HepG2 (cell line): Measurements from ENCODE around the gene NDEL1.

Experiments
- GTF2F1 ChIP-seq: fragments of 150-350 bp; IDR thresholded peaks from 2 replicates; pipeline ENCODE4 v1.6.1; 2014; ENCODE audit warnings: low read length
- IKZF1 ChIP-seq: fragments of 450-650 bp; IDR thresholded peaks from 2 replicates; pipeline ENCODE4 v1.7.1; 2016
- NCOA1 ChIP-seq: sonication (generic); formaldehyde crosslinking; IDR thresholded peaks from 2 replicates; pipeline ENCODE4 v1.9.0; 2021; ENCODE audit warnings: missing genetic modification reagents
- POLR2A ChIP-seq, 2 experiments: IDR thresholded peaks; 2 replicates each; pipeline ENCODE4 v1.6.1; 2011; ENCODE audit warnings: low read depth in 2 of 2, low read length in 2 of 2, mild to moderate bottlenecking in 1 of 2, moderate library complexity in 1 of 2; ENCODE audit not compliant: insufficient read depth in 1 of 2
- POLR2AphosphoS5 ChIP-seq: IDR thresholded peaks from 2 replicates; pipeline ENCODE4 v1.6.1; 2012; ENCODE audit warnings: low read depth, low read length
- PTBP1 ChIP-seq: fragments of 200-400 bp; formaldehyde crosslinking; IDR thresholded peaks from 2 replicates; pipeline ENCODE4 v1.6.1; 2018; ENCODE audit warnings: low read length, low read depth; ENCODE audit not compliant: poor library complexity, severe bottlenecking
- ZKSCAN5 ChIP-seq: sonication (generic); formaldehyde crosslinking; IDR thresholded peaks from 2 replicates; pipeline ENCODE4 v1.5.1; 2020; ENCODE audit warnings: mild to moderate bottlenecking, missing genetic modification reagents
- TF ChIP-seq, protein P1 (sequence below): IDR thresholded peaks from 2 replicates; pipeline ENCODE4 v1.6.1; 2016
- TF ChIP-seq, protein P2 (sequence below): sonication (generic); formaldehyde crosslinking; IDR thresholded peaks from 2 replicates; pipeline ENCODE4 v1.5.0; 2020; ENCODE audit warnings: mild to moderate bottlenecking, missing genetic modification reagents, moderate library complexity
- TF ChIP-seq, protein P3 (sequence below), 2 experiments: sonication (generic) in 1 of 2; formaldehyde crosslinking in 1 of 2; IDR thresholded peaks; 2 replicates each; pipeline versions ENCODE4 v1.5.1 to v1.6.1; 2011 to 2020; ENCODE audit warnings: borderline replicate concordance in 1 of 2, low read depth in 1 of 2, low read length in 1 of 2, mild to moderate bottlenecking in 1 of 2, missing genetic modification reagents in 1 of 2, moderate library complexity in 1 of 2
- TF ChIP-seq, protein P4 (sequence below): IDR thresholded peaks from 2 replicates; pipeline ENCODE4 v1.6.1; 2016; ENCODE audit warnings: low read depth, control low read depth
- TF ChIP-seq, protein P5 (sequence below): sonication (generic); formaldehyde crosslinking; IDR thresholded peaks from 2 replicates; pipeline ENCODE4 v1.9.0; 2022; ENCODE audit warnings: missing genetic modification reagents, mild to moderate bottlenecking, borderline replicate concordance
- TF ChIP-seq, protein P6 (sequence below): IDR thresholded peaks from 2 replicates; pipeline ENCODE4 v1.6.1; 2012; ENCODE audit warnings: inconsistent platforms

DNA sequence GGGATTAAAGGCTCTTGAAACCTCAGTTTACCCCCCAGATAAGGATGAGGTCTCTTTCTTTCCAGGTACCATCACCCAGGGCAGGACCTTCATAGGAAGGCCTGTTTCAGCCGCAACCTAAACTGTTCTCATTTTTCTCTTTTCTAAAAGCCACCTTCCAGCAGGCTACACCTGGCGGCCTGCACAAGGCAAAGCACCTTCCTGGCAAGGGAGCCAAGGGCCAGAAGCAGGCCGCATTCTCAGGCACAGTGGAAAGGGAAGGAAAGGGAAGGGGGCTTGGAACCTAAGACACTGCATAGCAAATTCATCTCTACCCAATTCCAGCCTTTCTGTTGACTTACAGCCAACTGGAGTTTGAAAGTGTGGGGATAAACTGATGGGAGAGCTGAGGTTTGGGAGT is 8.9 kb upstream of the NDEL1 start:
- TF ChIP-seq, protein P1, sequence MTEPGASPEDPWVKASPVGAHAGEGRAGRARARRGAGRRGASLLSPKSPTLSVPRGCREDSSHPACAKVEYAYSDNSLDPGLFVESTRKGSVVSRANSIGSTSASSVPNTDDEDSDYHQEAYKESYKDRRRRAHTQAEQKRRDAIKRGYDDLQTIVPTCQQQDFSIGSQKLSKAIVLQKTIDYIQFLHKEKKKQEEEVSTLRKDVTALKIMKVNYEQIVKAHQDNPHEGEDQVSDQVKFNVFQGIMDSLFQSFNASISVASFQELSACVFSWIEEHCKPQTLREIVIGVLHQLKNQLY (CRISPR knock-in tag), result no peak
- TF ChIP-seq, protein P2, sequence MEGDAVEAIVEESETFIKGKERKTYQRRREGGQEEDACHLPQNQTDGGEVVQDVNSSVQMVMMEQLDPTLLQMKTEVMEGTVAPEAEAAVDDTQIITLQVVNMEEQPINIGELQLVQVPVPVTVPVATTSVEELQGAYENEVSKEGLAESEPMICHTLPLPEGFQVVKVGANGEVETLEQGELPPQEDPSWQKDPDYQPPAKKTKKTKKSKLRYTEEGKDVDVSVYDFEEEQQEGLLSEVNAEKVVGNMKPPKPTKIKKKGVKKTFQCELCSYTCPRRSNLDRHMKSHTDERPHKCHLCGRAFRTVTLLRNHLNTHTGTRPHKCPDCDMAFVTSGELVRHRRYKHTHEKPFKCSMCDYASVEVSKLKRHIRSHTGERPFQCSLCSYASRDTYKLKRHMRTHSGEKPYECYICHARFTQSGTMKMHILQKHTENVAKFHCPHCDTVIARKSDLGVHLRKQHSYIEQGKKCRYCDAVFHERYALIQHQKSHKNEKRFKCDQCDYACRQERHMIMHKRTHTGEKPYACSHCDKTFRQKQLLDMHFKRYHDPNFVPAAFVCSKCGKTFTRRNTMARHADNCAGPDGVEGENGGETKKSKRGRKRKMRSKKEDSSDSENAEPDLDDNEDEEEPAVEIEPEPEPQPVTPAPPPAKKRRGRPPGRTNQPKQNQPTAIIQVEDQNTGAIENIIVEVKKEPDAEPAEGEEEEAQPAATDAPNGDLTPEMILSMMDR (CRISPR knock-in tag), result no peak
- TF ChIP-seq, protein P3, sequence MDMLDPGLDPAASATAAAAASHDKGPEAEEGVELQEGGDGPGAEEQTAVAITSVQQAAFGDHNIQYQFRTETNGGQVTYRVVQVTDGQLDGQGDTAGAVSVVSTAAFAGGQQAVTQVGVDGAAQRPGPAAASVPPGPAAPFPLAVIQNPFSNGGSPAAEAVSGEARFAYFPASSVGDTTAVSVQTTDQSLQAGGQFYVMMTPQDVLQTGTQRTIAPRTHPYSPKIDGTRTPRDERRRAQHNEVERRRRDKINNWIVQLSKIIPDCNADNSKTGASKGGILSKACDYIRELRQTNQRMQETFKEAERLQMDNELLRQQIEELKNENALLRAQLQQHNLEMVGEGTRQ (IDR thresholded peaks at IDR 0.05; ENCODE audit: low read depth, low read length), result no peak
- TF ChIP-seq, protein P3 (CRISPR knock-in tag; IDR thresholded peaks at IDR 0.05; ENCODE audit: borderline replicate concordance), result no peak
- TF ChIP-seq POLR2A (IDR thresholded peaks at IDR 0.05; ENCODE audit: insufficient read depth in 1 of 2, low read depth in 2 of 2, low read length in 2 of 2), result no peak
- TF ChIP-seq PTBP1, result no peak
- no peak for TF ChIP-seq POLR2AphosphoS5
- no peak for TF ChIP-seq IKZF1
- no peak for TF ChIP-seq NCOA1 (CRISPR knock-in tag)
- TF ChIP-seq, protein P4, sequence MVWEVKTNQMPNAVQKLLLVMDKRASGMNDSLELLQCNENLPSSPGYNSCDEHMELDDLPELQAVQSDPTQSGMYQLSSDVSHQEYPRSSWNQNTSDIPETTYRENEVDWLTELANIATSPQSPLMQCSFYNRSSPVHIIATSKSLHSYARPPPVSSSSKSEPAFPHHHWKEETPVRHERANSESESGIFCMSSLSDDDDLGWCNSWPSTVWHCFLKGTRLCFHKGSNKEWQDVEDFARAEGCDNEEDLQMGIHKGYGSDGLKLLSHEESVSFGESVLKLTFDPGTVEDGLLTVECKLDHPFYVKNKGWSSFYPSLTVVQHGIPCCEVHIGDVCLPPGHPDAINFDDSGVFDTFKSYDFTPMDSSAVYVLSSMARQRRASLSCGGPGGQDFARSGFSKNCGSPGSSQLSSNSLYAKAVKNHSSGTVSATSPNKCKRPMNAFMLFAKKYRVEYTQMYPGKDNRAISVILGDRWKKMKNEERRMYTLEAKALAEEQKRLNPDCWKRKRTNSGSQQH, result no peak
- no peak for TF ChIP-seq GTF2F1
- TF ChIP-seq, protein P5, sequence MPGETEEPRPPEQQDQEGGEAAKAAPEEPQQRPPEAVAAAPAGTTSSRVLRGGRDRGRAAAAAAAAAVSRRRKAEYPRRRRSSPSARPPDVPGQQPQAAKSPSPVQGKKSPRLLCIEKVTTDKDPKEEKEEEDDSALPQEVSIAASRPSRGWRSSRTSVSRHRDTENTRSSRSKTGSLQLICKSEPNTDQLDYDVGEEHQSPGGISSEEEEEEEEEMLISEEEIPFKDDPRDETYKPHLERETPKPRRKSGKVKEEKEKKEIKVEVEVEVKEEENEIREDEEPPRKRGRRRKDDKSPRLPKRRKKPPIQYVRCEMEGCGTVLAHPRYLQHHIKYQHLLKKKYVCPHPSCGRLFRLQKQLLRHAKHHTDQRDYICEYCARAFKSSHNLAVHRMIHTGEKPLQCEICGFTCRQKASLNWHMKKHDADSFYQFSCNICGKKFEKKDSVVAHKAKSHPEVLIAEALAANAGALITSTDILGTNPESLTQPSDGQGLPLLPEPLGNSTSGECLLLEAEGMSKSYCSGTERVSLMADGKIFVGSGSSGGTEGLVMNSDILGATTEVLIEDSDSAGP (CRISPR knock-in tag), result no peak
- TF ChIP-seq ZKSCAN5 (CRISPR knock-in tag), result no peak
- TF ChIP-seq, protein P6, sequence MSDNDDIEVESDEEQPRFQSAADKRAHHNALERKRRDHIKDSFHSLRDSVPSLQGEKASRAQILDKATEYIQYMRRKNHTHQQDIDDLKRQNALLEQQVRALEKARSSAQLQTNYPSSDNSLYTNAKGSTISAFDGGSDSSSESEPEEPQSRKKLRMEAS, result no peak
